ENCODE results near the gene FN3K. TPM values are rescaled to one million over a fixed set of nuclear protein-coding genes. Genes with fewer than 3 reads are reported as not detected.

Gene FN3K
- total RNA-seq, 1 donor from 2014 or later, result 27.4 TPM

- Histone ChIP-seq H3K36me3 (no peaks in the 10 kb centered on the region), H3K9me3 (no peaks in the 10 kb centered on the region), H3K27ac (no peak overlapping the region), H3K27me3 (no peaks in the 10 kb centered on the region), H3K4me1 (peaks cover 1% of the 10 kb centered on the region), H3K4me3 (no peak overlapping the region)
- intact Hi-C loops (cut with DNase I), result no loop called here
- TF ChIP-seq CTCF (IDR thresholded peaks at IDR 0.05), result no peak
- ATAC-seq, result no peak
- no peak for DNase-seq
These were observed 55.0 kb downstream of the FN3K start for GRCh38 chr17:82790391-82790790.

GRCh38 chr17:82791532-82791931 lies 56.1 kb downstream of the FN3K start:
- Histone ChIP-seq H3K27ac (no peak overlapping the region), H3K9me3 (no peaks in the 10 kb centered on the region), H3K4me1 (peaks cover 8% of the 10 kb centered on the region), H3K4me3 (no peak overlapping the region), H3K36me3 (no peaks in the 10 kb centered on the region), H3K27me3 (no peaks in the 10 kb centered on the region)
- intact Hi-C loops (cut with DNase I), result no loop called here
- DNase-seq (no peak), ATAC-seq (no peak)
- no peak for TF ChIP-seq CTCF (IDR thresholded peaks at IDR 0.05)

GRCh38 chr17:82793974-82794630 lies 58.7 kb downstream of the FN3K start:
- intact Hi-C loops (cut with DNase I), result no loop called here
- no peaks in the 10 kb centered on the region for H3K9me3 ChIP-seq
- ATAC-seq (no peak), DNase-seq (no peak)
- H3K27me3 ChIP-seq, result no peaks in the 10 kb centered on the region
- H3K4me3 ChIP-seq, result no peak overlapping the region
- no peaks in the 10 kb centered on the region for H3K36me3 ChIP-seq
- H3K27ac ChIP-seq, result no peak overlapping the region
- H3K4me1 ChIP-seq, result peaks cover 8% of the 10 kb centered on the region
- no peak for TF ChIP-seq CTCF (IDR thresholded peaks at IDR 0.05)

- Histone ChIP-seq H3K27ac (no peak overlapping the region), H3K4me1 (peaks cover 8% of the 10 kb centered on the region), H3K4me3 (no peak overlapping the region), H3K9me3 (no peaks in the 10 kb centered on the region), H3K36me3 (no peaks in the 10 kb centered on the region), H3K27me3 (no peaks in the 10 kb centered on the region)
- intact Hi-C loops (cut with DNase I), result no loop called here
- no peak for TF ChIP-seq CTCF (IDR thresholded peaks at IDR 0.05)
- ATAC-seq (no peak), DNase-seq (no peak)
These were observed 59.5 kb downstream of the FN3K start for GRCh38 chr17:82794781-82795482.

- no peak for TF ChIP-seq CTCF (IDR thresholded peaks at IDR 0.05)
- ATAC-seq (peak; percentile 85), DNase-seq (peak; percentile 87)
- H3K36me3 ChIP-seq, result no peaks in the 10 kb centered on the region
- H3K27me3 ChIP-seq, result no peaks in the 10 kb centered on the region
- H3K4me1 ChIP-seq, result peaks cover 8% of the 10 kb centered on the region
- H3K27ac ChIP-seq, result peak overlapping the region; percentile 24
- no peaks in the 10 kb centered on the region for H3K9me3 ChIP-seq
- intact Hi-C loops (cut with DNase I), result no loop called here
- H3K4me3 ChIP-seq, result no peak overlapping the region
These were observed 60.2 kb downstream of the FN3K start for GRCh38 chr17:82795615-82796014.
